Measurements from ENCODE around the gene CD52. TPM values are rescaled to one million over a fixed set of nuclear protein-coding genes. Genes with fewer than 3 reads are reported as not detected.
A peak's percentile ranks its signal among the peaks of the same experiment; 100 is the strongest.

Gene CD52
- polyA plus RNA-seq, 1 donor (not counting 4 experiments of a cell fraction or from before 2014, with no cell fraction given): 0.22 TPM

DNA sequence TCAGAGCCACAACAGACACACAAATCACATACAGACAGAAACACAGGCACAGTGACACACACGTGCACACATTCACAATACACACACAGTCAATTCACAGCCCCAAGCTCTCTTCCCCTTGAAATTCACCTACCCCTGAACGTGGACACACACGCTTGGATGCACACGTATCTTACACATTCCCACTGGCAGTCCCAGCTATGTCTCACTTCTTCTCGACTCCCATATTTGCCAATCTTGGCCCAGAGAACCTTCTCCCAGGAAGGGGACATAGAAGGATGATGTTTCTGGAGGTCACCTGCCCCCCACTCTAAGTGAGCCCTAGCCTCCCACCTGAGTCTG is 34.6 kb downstream of the CD52 start:
- peak overlapping the region; percentile 96 for H3K27ac ChIP-seq (ENCODE audit: control insufficient read depth, insufficient read depth, low read length)
- DNase-seq (ENCODE audit: low read depth, low spot score): no peak
- no peaks in the 10 kb centered on the region for H4K20me1 ChIP-seq (ENCODE audit: control insufficient read depth, extremely low read depth, insufficient read depth, low read length)
- H3K9me3 ChIP-seq (ENCODE audit: control insufficient read depth, low read depth, low read length): no peaks in the 10 kb centered on the region
- H3K79me2 ChIP-seq (ENCODE audit: control insufficient read depth, insufficient read depth, low read length): no peaks in the 10 kb centered on the region
- TF ChIP-seq EZH2 (IDR thresholded peaks at IDR 0.05; ENCODE audit: low read length): no peak
- TF ChIP-seq, protein P1, sequence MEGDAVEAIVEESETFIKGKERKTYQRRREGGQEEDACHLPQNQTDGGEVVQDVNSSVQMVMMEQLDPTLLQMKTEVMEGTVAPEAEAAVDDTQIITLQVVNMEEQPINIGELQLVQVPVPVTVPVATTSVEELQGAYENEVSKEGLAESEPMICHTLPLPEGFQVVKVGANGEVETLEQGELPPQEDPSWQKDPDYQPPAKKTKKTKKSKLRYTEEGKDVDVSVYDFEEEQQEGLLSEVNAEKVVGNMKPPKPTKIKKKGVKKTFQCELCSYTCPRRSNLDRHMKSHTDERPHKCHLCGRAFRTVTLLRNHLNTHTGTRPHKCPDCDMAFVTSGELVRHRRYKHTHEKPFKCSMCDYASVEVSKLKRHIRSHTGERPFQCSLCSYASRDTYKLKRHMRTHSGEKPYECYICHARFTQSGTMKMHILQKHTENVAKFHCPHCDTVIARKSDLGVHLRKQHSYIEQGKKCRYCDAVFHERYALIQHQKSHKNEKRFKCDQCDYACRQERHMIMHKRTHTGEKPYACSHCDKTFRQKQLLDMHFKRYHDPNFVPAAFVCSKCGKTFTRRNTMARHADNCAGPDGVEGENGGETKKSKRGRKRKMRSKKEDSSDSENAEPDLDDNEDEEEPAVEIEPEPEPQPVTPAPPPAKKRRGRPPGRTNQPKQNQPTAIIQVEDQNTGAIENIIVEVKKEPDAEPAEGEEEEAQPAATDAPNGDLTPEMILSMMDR (optimal IDR thresholded peaks at IDR 0.05 in 1 of 3, IDR thresholded peaks at IDR 0.05 in 1 of 3, conservative IDR thresholded peaks at IDR 0.05 in 1 of 3; ENCODE audit: extremely low read depth in 1 of 3, insufficient read depth in 2 of 3, low read length in 3 of 3): no peak
- no peak for FAIRE-seq
- peak overlapping the region in 2 of 3 experiments; percentile 36 to 60 for H3K4me3 ChIP-seq (ENCODE audit: control insufficient read depth in 2 of 3, extremely low read depth in 1 of 3, insufficient read depth in 2 of 3, low read depth in 1 of 3, low read length in 3 of 3)
- H3K4me1 ChIP-seq (ENCODE audit: control insufficient read depth, extremely low read depth, insufficient read depth, low read length): peaks cover 54% of the 10 kb centered on the region
- H3K9me1 ChIP-seq (ENCODE audit: control insufficient read depth, extremely low read depth, insufficient read depth, low read length): peaks cover 3% of the 10 kb centered on the region
- peak overlapping the region; percentile 90 for H3K4me2 ChIP-seq (ENCODE audit: control insufficient read depth, extremely low read depth, insufficient read depth, low read depth, low read length)
- H2AFZ ChIP-seq (ENCODE audit: control insufficient read depth, low read length): peak overlapping the region; percentile 73
- dilution Hi-C loops (cut with MboI; ENCODE audit: extremely low pct_ligation_motif_present, low sequenced_read_pairs): no loop called here
- H3K9ac ChIP-seq (ENCODE audit: control insufficient read depth, extremely low read depth, insufficient read depth, low read length): peak overlapping the region; percentile 85
- H3K36me3 ChIP-seq (ENCODE audit: control insufficient read depth in 2 of 2, extremely low read depth in 1 of 2, insufficient read depth in 2 of 2, low read length in 2 of 2): no peaks in the 10 kb centered on the region
- no peaks in the 10 kb centered on the region for H3K27me3 ChIP-seq (ENCODE audit: control insufficient read depth, extremely low read depth, insufficient read depth, low read length)

DNA sequence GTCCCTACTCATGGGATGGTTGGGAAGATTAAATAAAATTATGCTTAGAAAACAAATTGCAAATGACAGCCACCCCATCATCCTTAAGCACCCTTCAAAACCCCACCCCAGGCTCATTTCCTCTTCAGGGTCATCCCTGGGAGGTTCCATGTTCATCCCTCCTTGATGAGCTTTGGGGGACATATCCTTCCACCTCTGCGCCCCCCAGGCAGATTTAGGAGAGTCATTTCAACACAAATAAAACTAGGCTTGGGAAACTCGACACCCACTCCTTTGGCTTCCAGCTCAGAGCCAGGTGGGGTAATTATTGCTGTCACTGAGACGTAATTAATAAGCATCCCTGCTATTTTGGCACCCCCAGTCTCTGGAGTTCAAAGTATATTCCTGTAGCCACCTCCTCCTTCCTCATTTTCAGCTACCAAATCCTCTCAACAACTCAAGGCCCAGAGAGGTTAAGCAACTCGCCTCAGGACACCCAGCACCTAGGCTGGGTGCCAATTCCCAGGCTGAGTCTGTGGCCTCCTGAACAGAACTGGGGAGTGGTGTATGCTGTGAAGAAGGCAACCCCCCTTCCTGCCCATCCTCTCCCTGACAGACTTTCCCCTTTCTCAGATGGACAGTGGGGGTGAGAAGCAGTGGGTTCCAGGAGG is 35.6 kb downstream of the CD52 start:
- Histone ChIP-seq H3K27me3 (ENCODE audit: control insufficient read depth, extremely low read depth, insufficient read depth, low read length) (no peaks in the 10 kb centered on the region), H3K27ac (ENCODE audit: control insufficient read depth, insufficient read depth, low read length) (peak overlapping the region; percentile 78), H2AFZ (ENCODE audit: control insufficient read depth, low read length) (peak overlapping the region; percentile 60), H3K4me2 (ENCODE audit: control insufficient read depth, extremely low read depth, insufficient read depth, low read depth, low read length) (peak overlapping the region; percentile 90), H3K4me3 (ENCODE audit: control insufficient read depth in 2 of 3, extremely low read depth in 1 of 3, insufficient read depth in 2 of 3, low read depth in 1 of 3, low read length in 3 of 3) (peak overlapping the region; percentile 51 to 67 (median 60)), H3K79me2 (ENCODE audit: control insufficient read depth, insufficient read depth, low read length) (no peaks in the 10 kb centered on the region), H4K20me1 (ENCODE audit: control insufficient read depth, extremely low read depth, insufficient read depth, low read length) (no peaks in the 10 kb centered on the region), H3K9me1 (ENCODE audit: control insufficient read depth, extremely low read depth, insufficient read depth, low read length) (peaks cover 3% of the 10 kb centered on the region), H3K9me3 (ENCODE audit: control insufficient read depth, low read depth, low read length) (no peaks in the 10 kb centered on the region), H3K36me3 (ENCODE audit: control insufficient read depth in 2 of 2, extremely low read depth in 1 of 2, insufficient read depth in 2 of 2, low read length in 2 of 2) (no peaks in the 10 kb centered on the region), H3K9ac (ENCODE audit: control insufficient read depth, extremely low read depth, insufficient read depth, low read length) (peak overlapping the region; percentile 85), H3K4me1 (ENCODE audit: control insufficient read depth, extremely low read depth, insufficient read depth, low read length) (peaks cover 61% of the 10 kb centered on the region)
- FAIRE-seq: no peak
- TF ChIP-seq, protein P1 (optimal IDR thresholded peaks at IDR 0.05 in 1 of 3, IDR thresholded peaks at IDR 0.05 in 1 of 3, conservative IDR thresholded peaks at IDR 0.05 in 1 of 3; ENCODE audit: extremely low read depth in 1 of 3, insufficient read depth in 2 of 3, low read length in 3 of 3): no peak
- no peak for DNase-seq (ENCODE audit: low read depth, low spot score)
- dilution Hi-C loops (cut with MboI; ENCODE audit: extremely low pct_ligation_motif_present, low sequenced_read_pairs): no loop called here
